ENCODE data around the gene POLR3GL.

DNA sequence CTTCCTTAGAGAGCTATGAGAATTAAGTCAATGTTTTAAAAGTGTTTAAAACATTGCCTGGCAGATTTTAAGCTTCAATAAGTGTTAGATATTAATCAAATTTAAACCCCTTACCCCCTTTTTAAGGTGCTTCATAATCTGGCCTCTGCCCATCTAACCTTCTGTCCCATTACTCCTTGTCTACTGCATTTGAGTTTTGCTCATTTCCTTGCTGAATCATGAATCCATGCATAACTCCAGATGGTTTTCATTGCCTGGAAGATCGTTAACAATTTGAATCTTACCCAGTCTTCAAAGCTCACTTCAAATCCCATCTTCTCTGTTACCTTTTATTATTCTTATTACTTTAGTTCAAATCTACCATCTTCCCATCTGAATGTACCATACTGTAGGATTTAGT is 52.4 kb downstream of the POLR3GL start:
- TF ChIP-seq POLR2A (IDR thresholded peaks at IDR 0.05) (no peak), CTCF (IDR thresholded peaks at IDR 0.05) (no peak)

All from body of pancreas (tissue), 4 donors.